ENCODE results near the gene DIDO1. TPM values are rescaled to one million over a fixed set of nuclear protein-coding genes. Genes with fewer than 3 reads are reported as not detected.
"Not testable (repeated sequence)": the region's sequence is repeated elsewhere in the genome, so short reads cannot be mapped to it uniquely, and the experiment has no call there.

The DIDO1 gene
- total RNA-seq, 1 experiment from 2014 or later = 85.9 TPM

GRCh38 chr20:62923669-62924441 is 2.5 kb downstream of the DIDO1 start:
- H3K4me2 ChIP-seq (ENCODE audit: insufficient read depth, insufficient read length, low read length) = peak overlapping the region; percentile 100
- Mint-ChIP-seq H3K9me3 (no peaks in the 10 kb centered on the region), H3K4me3 (peak overlapping the region; percentile 92 to 97), H3K27ac (peak overlapping the region; percentile 31 to 77 (median 42); a peak in 5 of 7 replicates), H3K27me3 (ENCODE audit: low read depth) (no peaks in the 10 kb centered on the region), H3K4me1 (peaks cover 62 to 65% of the 10 kb centered on the region in 2 experiments), H3K36me3 (ENCODE audit: insufficient read depth in 1 of 3, low read depth in 3 of 3) (peaks cover 0 to 4% (median 2%) of the 10 kb centered on the region in 3 experiments; a peak in 4 of 7 replicates)
- no peak overlapping the region for H3K27ac ChIP-seq (ENCODE audit: insufficient read length, low read depth, low read length)
- H3K18ac ChIP-seq (ENCODE audit: insufficient read length, low read depth, low read length) = no peak overlapping the region
- DNase-seq = no peak
- H3K9me3 ChIP-seq (ENCODE audit: control insufficient read depth, low read depth, low read length) = no peaks in the 10 kb centered on the region
- H3K56ac ChIP-seq (ENCODE audit: insufficient read length, low read depth, low read length) = no peak overlapping the region
- peak overlapping the region; percentile 94 for H3K9ac ChIP-seq (ENCODE audit: extremely low read depth, insufficient read length, low read length)
- H3K79me1 ChIP-seq (ENCODE audit: insufficient read depth, low read depth, low read length, poor library complexity, severe bottlenecking) = no peaks in the 10 kb centered on the region
- no peak overlapping the region for H4K8ac ChIP-seq (replicated peaks; ENCODE audit: insufficient read length, low read depth, low read length)
- H2BK120ac ChIP-seq (ENCODE audit: low read depth, low read length, poor library complexity, severe bottlenecking) = no peak overlapping the region
- no CpG with 5 or more reads among the region's 7 CpGs for WGBS (ENCODE audit: extremely low coverage, insufficient read length, low lambda C conversion rate)
- H4K20me1 ChIP-seq (ENCODE audit: control insufficient read depth, insufficient read depth, insufficient read length) = peaks cover 12% of the 10 kb centered on the region
- no peak overlapping the region for H3T11ph ChIP-seq (ENCODE audit: low read length)
- H3K4ac ChIP-seq (ENCODE audit: low read depth, low read length) = no peak overlapping the region
- H2BK20ac ChIP-seq (ENCODE audit: low read depth, low read length, poor library complexity, severe bottlenecking) = no peak overlapping the region
- peaks cover 21% of the 10 kb centered on the region for H3K4me1 ChIP-seq (ENCODE audit: insufficient read depth, low read length)
- H2BK12ac ChIP-seq (ENCODE audit: insufficient read length, low read depth, low read length) = no peak overlapping the region
- no peak overlapping the region for H4K91ac ChIP-seq (ENCODE audit: insufficient read length, low read depth, low read length)
- H3K23ac ChIP-seq (ENCODE audit: insufficient read length, low read depth, low read length) = no peak overlapping the region
- H4K5ac ChIP-seq (ENCODE audit: insufficient read length, low read depth, low read length) = no peak overlapping the region
- no peak overlapping the region for H3K14ac ChIP-seq (ENCODE audit: insufficient read depth, low read length)
- H2BK5ac ChIP-seq (ENCODE audit: insufficient read length, low read length) = no peak overlapping the region
- H2AFZ ChIP-seq (ENCODE audit: low read length) = no peak overlapping the region
- H2BK15ac ChIP-seq (ENCODE audit: low read depth, low read length) = no peak overlapping the region
- no peak for TF ChIP-seq CTCF (conservative IDR thresholded peaks at IDR 0.05)
- H3K23me2 ChIP-seq (ENCODE audit: insufficient read length, low read depth, low read length, poor library complexity, severe bottlenecking) = peaks cover 35% of the 10 kb centered on the region
- H3K79me2 ChIP-seq (ENCODE audit: insufficient read depth, low read length) = peaks cover 76% of the 10 kb centered on the region
- H2AK5ac ChIP-seq (ENCODE audit: insufficient read length, low read length) = no peak overlapping the region
- no peaks in the 10 kb centered on the region for H3K27me3 ChIP-seq (ENCODE audit: insufficient read depth, low read length)

GRCh38 chr20:62923059-62923668 is 3.1 kb downstream of the DIDO1 start:
- not testable (repeated sequence) for H2BK5ac ChIP-seq (ENCODE audit: insufficient read length, low read length); H3K56ac ChIP-seq (ENCODE audit: insufficient read length, low read depth, low read length); H3K27me3 Mint-ChIP-seq (ENCODE audit: low read depth); H3K9ac ChIP-seq (ENCODE audit: extremely low read depth, insufficient read length, low read length); H2BK20ac ChIP-seq (ENCODE audit: low read depth, low read length, poor library complexity, severe bottlenecking); H4K5ac ChIP-seq (ENCODE audit: insufficient read length, low read depth, low read length); H3K27me3 ChIP-seq (ENCODE audit: insufficient read depth, low read length); H3K18ac ChIP-seq (ENCODE audit: insufficient read length, low read depth, low read length); H3T11ph ChIP-seq (ENCODE audit: low read length); H2BK120ac ChIP-seq (ENCODE audit: low read depth, low read length, poor library complexity, severe bottlenecking); H4K91ac ChIP-seq (ENCODE audit: insufficient read length, low read depth, low read length); H3K79me1 ChIP-seq (ENCODE audit: insufficient read depth, low read depth, low read length, poor library complexity, severe bottlenecking); H3K14ac ChIP-seq (ENCODE audit: insufficient read depth, low read length); H3K4me3 Mint-ChIP-seq; H3K23ac ChIP-seq (ENCODE audit: insufficient read length, low read depth, low read length); H3K4ac ChIP-seq (ENCODE audit: low read depth, low read length); H2AK5ac ChIP-seq (ENCODE audit: insufficient read length, low read length); H3K36me3 Mint-ChIP-seq (ENCODE audit: insufficient read depth in 1 of 3, low read depth in 3 of 3); H2BK15ac ChIP-seq (ENCODE audit: low read depth, low read length); H3K27ac ChIP-seq (ENCODE audit: insufficient read length, low read depth, low read length); H2BK12ac ChIP-seq (ENCODE audit: insufficient read length, low read depth, low read length); H3K9me3 ChIP-seq (ENCODE audit: control insufficient read depth, low read depth, low read length); H2AFZ ChIP-seq (ENCODE audit: low read length); H3K9me3 Mint-ChIP-seq; H4K8ac ChIP-seq (replicated peaks; ENCODE audit: insufficient read length, low read depth, low read length)
- 0 out of 7 replicates have a peak overlapping the region, but pooled peaks of 1 of the 3 experiments have one; percentile 14 for H3K27ac Mint-ChIP-seq
- Histone ChIP-seq H3K79me2 (ENCODE audit: insufficient read depth, low read length) (peaks cover 83% of the 10 kb centered on the region), H4K20me1 (ENCODE audit: control insufficient read depth, insufficient read depth, insufficient read length) (peaks cover 12% of the 10 kb centered on the region), H3K4me1 (ENCODE audit: insufficient read depth, low read length) (peaks cover 23% of the 10 kb centered on the region), H3K4me2 (ENCODE audit: insufficient read depth, insufficient read length, low read length) (peak overlapping the region; percentile 100), H3K23me2 (ENCODE audit: insufficient read length, low read depth, low read length, poor library complexity, severe bottlenecking) (peaks cover 29% of the 10 kb centered on the region)
- DNase-seq = peak; percentile 58
- peaks cover 64 to 65% of the 10 kb centered on the region in 2 experiments for H3K4me1 Mint-ChIP-seq
- no CpG with 5 or more reads among the region's 17 CpGs for WGBS (ENCODE audit: extremely low coverage, insufficient read length, low lambda C conversion rate)
